Panc1 (cell line): ENCODE measurements around the gene GRIK4.

Source experiments
- SIN3A ChIP-seq: IDR thresholded peaks from 2 replicates; pipeline ENCODE4 v1.6.1; 2012; ENCODE audit warnings: low read depth, mild to moderate bottlenecking, low read length, moderate library complexity, borderline replicate concordance; ENCODE audit not compliant: insufficient read depth
- TF ChIP-seq, protein P1 (sequence below): fragments of 450-650 bp; IDR thresholded peaks from 2 replicates; pipeline ENCODE4 v1.5.1; 2017; ENCODE audit warnings: mild to moderate bottlenecking

DNA sequence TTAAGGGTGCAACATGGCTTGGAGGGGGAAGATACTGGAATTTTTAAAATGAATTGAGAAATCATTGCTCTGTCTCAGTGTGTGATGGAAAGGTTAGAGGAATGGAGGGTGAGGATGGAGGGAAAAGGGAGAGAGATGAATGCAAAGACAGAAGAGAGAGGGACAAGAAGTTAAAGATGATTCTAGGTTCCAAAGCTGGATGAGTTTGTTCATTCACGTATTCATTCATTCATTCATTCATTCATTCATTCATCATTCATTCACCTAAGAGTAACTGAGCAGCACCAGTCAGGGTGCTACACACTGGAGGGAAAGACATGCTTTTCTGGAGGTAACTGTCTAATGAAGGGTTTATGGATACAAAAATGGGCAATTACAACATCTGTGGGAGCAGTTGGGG lies 209.2 kb downstream of the GRIK4 start:
- TF ChIP-seq SIN3A = no peak
- TF ChIP-seq, protein P1, sequence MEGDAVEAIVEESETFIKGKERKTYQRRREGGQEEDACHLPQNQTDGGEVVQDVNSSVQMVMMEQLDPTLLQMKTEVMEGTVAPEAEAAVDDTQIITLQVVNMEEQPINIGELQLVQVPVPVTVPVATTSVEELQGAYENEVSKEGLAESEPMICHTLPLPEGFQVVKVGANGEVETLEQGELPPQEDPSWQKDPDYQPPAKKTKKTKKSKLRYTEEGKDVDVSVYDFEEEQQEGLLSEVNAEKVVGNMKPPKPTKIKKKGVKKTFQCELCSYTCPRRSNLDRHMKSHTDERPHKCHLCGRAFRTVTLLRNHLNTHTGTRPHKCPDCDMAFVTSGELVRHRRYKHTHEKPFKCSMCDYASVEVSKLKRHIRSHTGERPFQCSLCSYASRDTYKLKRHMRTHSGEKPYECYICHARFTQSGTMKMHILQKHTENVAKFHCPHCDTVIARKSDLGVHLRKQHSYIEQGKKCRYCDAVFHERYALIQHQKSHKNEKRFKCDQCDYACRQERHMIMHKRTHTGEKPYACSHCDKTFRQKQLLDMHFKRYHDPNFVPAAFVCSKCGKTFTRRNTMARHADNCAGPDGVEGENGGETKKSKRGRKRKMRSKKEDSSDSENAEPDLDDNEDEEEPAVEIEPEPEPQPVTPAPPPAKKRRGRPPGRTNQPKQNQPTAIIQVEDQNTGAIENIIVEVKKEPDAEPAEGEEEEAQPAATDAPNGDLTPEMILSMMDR = no peak
